Liver (tissue), 9 donors: ENCODE measurements around the gene NKX2-3. TPM values are rescaled to one million over a fixed set of nuclear protein-coding genes. Genes with fewer than 3 reads are reported as not detected.

Experiments
- DNase-seq: peaks from one replicate; pipeline ENCODE4 v3.0.0-alpha.2; 2017; ENCODE audit warnings: low spot score
- H3K27ac ChIP-seq, 2 donors: one replicate each; pipeline ENCODE4 v1.7.0; 2013; ENCODE audit warnings: inconsistent platforms in 2 of 2, low read length in 2 of 2, control low read depth in 1 of 2, low read depth in 1 of 2, mild to moderate bottlenecking in 1 of 2
- H3K27me3 ChIP-seq, 4 donors: one replicate each; pipeline versions ENCODE4 v1.6.1 to v1.7.0; 2013; ENCODE audit warnings: low read length in 3 of 4, inconsistent platforms in 1 of 4, mild to moderate bottlenecking in 1 of 4, moderate library complexity in 1 of 4; ENCODE audit not compliant: control insufficient read depth in 4 of 4, insufficient read depth in 4 of 4
- H3K36me3 ChIP-seq, 4 donors: one replicate each; pipeline versions ENCODE4 v1.6.1 to v1.7.0; 2013; ENCODE audit warnings: low read length in 3 of 4, mild to moderate bottlenecking in 3 of 4, low read depth in 1 of 4, moderate library complexity in 1 of 4; ENCODE audit not compliant: control insufficient read depth in 4 of 4, insufficient read depth in 3 of 4
- H3K4me1 ChIP-seq, 4 donors: one replicate each; pipeline versions ENCODE4 v1.6.1 to v1.7.0; 2013; ENCODE audit warnings: low read length in 3 of 4, mild to moderate bottlenecking in 3 of 4, moderate library complexity in 1 of 4; ENCODE audit not compliant: control insufficient read depth in 4 of 4, insufficient read depth in 4 of 4
- H3K4me3 ChIP-seq, 3 donors: one replicate each; pipeline versions ENCODE4 v1.6.1 to v1.7.0; 2013; ENCODE audit warnings: low read length in 3 of 3, control low read depth in 1 of 3, low read depth in 1 of 3, mild to moderate bottlenecking in 1 of 3
- H3K9ac ChIP-seq, 2 donors: one replicate each; pipeline ENCODE4 v1.7.0; 2013; ENCODE audit warnings: low read length in 2 of 2, mild to moderate bottlenecking in 2 of 2, moderate library complexity in 2 of 2, control low read depth in 1 of 2, low read depth in 1 of 2
- H3K9me3 ChIP-seq, 4 donors: one replicate each; pipeline versions ENCODE4 v1.6.1 to v1.7.0; 2013; ENCODE audit warnings: low read length in 3 of 4; ENCODE audit not compliant: control insufficient read depth in 4 of 4
- CTCF ChIP-seq: fragments of 150-350 bp; IDR thresholded peaks from 2 replicates; pipeline ENCODE4 v1.5.1; 2017; ENCODE audit warnings: improper control_type of control experiment, low read depth, low read length; ENCODE audit not compliant: missing input control
- EGR1 ChIP-seq, 2 donors: IDR thresholded peaks; 2 replicates each; pipeline ENCODE4 v1.6.1; 2016 to 2018; ENCODE audit warnings: antibody characterized with exemption in 2 of 2, low read depth in 2 of 2
- FOXA1 ChIP-seq: IDR thresholded peaks from 2 replicates; pipeline ENCODE4 v1.6.1; 2016; ENCODE audit warnings: antibody characterized with exemption
- FOXA2 ChIP-seq: IDR thresholded peaks from 2 replicates; pipeline ENCODE4 v1.6.1; 2016; ENCODE audit warnings: antibody characterized with exemption
- GABPA ChIP-seq, 2 donors: IDR thresholded peaks in 1 of 2; conservative IDR thresholded peaks in 1 of 2; 2 replicates each; pipeline ENCODE4 v1.6.1; 2016; ENCODE audit warnings: antibody characterized with exemption in 2 of 2, mild to moderate bottlenecking in 1 of 2, moderate library complexity in 1 of 2
- HNF4A ChIP-seq, 2 donors: conservative IDR thresholded peaks; 2 replicates each; pipeline ENCODE4 v1.6.1; 2016; ENCODE audit warnings: antibody characterized with exemption in 2 of 2, mild to moderate bottlenecking in 2 of 2
- HNF4G ChIP-seq: IDR thresholded peaks from 2 replicates; pipeline ENCODE4 v1.6.1; 2016; ENCODE audit warnings: antibody characterized with exemption
- JUND ChIP-seq, 2 donors: IDR thresholded peaks; 2 replicates each; pipeline ENCODE4 v1.6.1; 2016; ENCODE audit warnings: antibody characterized with exemption in 2 of 2
- MAX ChIP-seq: IDR thresholded peaks from 2 replicates; pipeline ENCODE4 v1.6.1; 2016; ENCODE audit warnings: antibody characterized with exemption
- NR2F2 ChIP-seq: IDR thresholded peaks from 2 replicates; pipeline ENCODE4 v1.6.1; 2016; ENCODE audit warnings: antibody characterized with exemption
- RAD21 ChIP-seq, 2 donors: IDR thresholded peaks; 2 replicates each; pipeline ENCODE4 v1.6.1; 2016; ENCODE audit warnings: antibody characterized with exemption in 2 of 2, mild to moderate bottlenecking in 2 of 2
- REST ChIP-seq: IDR thresholded peaks from 2 replicates; pipeline ENCODE4 v1.6.1; 2016; ENCODE audit warnings: antibody characterized with exemption, mild to moderate bottlenecking
- RXRA ChIP-seq, 2 donors: IDR thresholded peaks; 2 replicates each; pipeline ENCODE4 v1.6.1; 2017 to 2018; ENCODE audit warnings: antibody characterized with exemption in 2 of 2, mild to moderate bottlenecking in 1 of 2
- SP1 ChIP-seq: IDR thresholded peaks from 2 replicates; pipeline ENCODE4 v1.6.1; 2018; ENCODE audit warnings: antibody characterized with exemption, mild to moderate bottlenecking
- TAF1 ChIP-seq: conservative IDR thresholded peaks from 2 replicates; pipeline ENCODE4 v1.6.1; 2016; ENCODE audit warnings: antibody characterized with exemption, mild to moderate bottlenecking
- YY1 ChIP-seq: IDR thresholded peaks from 2 replicates; pipeline ENCODE4 v1.6.1; 2016; ENCODE audit warnings: antibody characterized with exemption, mild to moderate bottlenecking
- ZBTB33 ChIP-seq: IDR thresholded peaks from 2 replicates; pipeline ENCODE4 v1.6.1; 2016; ENCODE audit warnings: antibody characterized with exemption
- WGBS: extraction: QIAGEN DNeasy Blood & Tissue Kit; methylation state at CpG from one replicate; pipeline ENCODE4 v1.1.7; 2013; 5-methylcytosine and 5-hydroxymethylcytosine counted together
- polyA plus RNA-seq, 2 donors: library from polyadenylated mRNA; stranded (reverse) in 1 of 2; unstranded in 1 of 2; fragments of 200-250 nt in 1 of 2; fragments of >200 nt in 1 of 2; fragmentation: Nextera tagmentation in 1 of 2; extraction: Ambion mirVana in 1 of 2; gene quantifications; one replicate each; pipeline versions ENCODE4 v1.2.1 to v1.2.3, GENCODE V29; 2013 to 2015
- total RNA-seq, 2 donors: library from RNA; depleted of rRNA; stranded (reverse); fragments of >200 nt; gene quantifications; one replicate each; pipeline ENCODE4 v1.2.3, GENCODE V29; 2014
- TF ChIP-seq, protein P1 (sequence below): IDR thresholded peaks from 2 replicates; pipeline ENCODE4 v1.6.1; 2016; ENCODE audit warnings: antibody characterized with exemption
- donor health status: healthy.
- donor health status: healthy.
- donor health status: healthy.
- donor health status: healthy.
- donor health status: healthy.

NKX2-3 gene
- total and polyA plus RNA-seq, 4 donors, result 0.06 to 0.09 TPM; not detected in 2

- WGBS, result 65% methylated on average over 3 of the region's 3 CpGs
- no peak overlapping the region for H3K4me3 ChIP-seq
Measured at GRCh38 chr10:99489271-99489670, 43.5 kb upstream of the NKX2-3 start.

GRCh38 chr10:99497343-99498025 lies 35.3 kb upstream of the NKX2-3 start:
- H3K4me1 ChIP-seq, result no peaks in the 10 kb centered on the region
- H3K36me3 ChIP-seq, result no peaks in the 10 kb centered on the region
- peaks cover 0 to 10% (median 5%) of the 10 kb centered on the region in 4 donors for H3K9me3 ChIP-seq
- no peak overlapping the region for H3K4me3 ChIP-seq
- H3K27ac ChIP-seq, result no peak overlapping the region
- 67% methylated on average over 6 of the region's 6 CpGs for whole genome bisulfite sequencing
- no peaks in the 10 kb centered on the region for H3K27me3 ChIP-seq
- no peak for DNase-seq
- no peak overlapping the region for H3K9ac ChIP-seq
- TF ChIP-seq NR2F2 (no peak), GABPA (IDR thresholded peaks at IDR 0.05 in 1 of 2, conservative IDR thresholded peaks at IDR 0.05 in 1 of 2) (no peak), FOXA1 (no peak), FOXA2 (no peak), RXRA (IDR thresholded peaks at IDR 0.05) (no peak), HNF4G (no peak), CTCF (no peak), HNF4A (conservative IDR thresholded peaks at IDR 0.05) (no peak), YY1 (no peak), ZBTB33 (no peak), JUND (IDR thresholded peaks at IDR 0.05) (no peak), RAD21 (IDR thresholded peaks at IDR 0.05) (no peak), MAX (no peak), TAF1 (no peak), REST (no peak), SP1 (no peak), EGR1 (IDR thresholded peaks at IDR 0.05; ENCODE audit: low read depth in 2 of 2) (no peak)
- TF ChIP-seq, protein P1, sequence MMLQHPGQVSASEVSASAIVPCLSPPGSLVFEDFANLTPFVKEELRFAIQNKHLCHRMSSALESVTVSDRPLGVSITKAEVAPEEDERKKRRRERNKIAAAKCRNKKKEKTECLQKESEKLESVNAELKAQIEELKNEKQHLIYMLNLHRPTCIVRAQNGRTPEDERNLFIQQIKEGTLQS, result no peak

More at GRCh38 chr10:99489271-99489670, 43.5 kb upstream of the NKX2-3 start:
- H3K36me3 ChIP-seq, result no peaks in the 10 kb centered on the region
- no peak overlapping the region for H3K9ac ChIP-seq
- H3K27me3 ChIP-seq, result peaks cover 0 to 13% (median 3%) of the 10 kb centered on the region in 4 donors
- H3K27ac ChIP-seq, result no peak overlapping the region
- no peaks in the 10 kb centered on the region for H3K4me1 ChIP-seq
- no peak for DNase-seq
- TF ChIP-seq SP1, result no peak
- no peak for TF ChIP-seq TAF1
- H3K9me3 ChIP-seq, result no peaks in the 10 kb centered on the region
